Gastroesophageal sphincter (tissue), 4 donors: ENCODE results near the gene HSD17B13. TPM values are rescaled to one million over a fixed set of nuclear protein-coding genes. Genes with fewer than 3 reads are reported as not detected.

Experiments
- ATAC-seq: fragments of 150-250 bp; one replicate; pipeline ENCODE4 v1.9.1; 2016; ENCODE audit warnings: mild to moderate bottlenecking, moderate library complexity
- H3K27ac ChIP-seq, 4 donors: fragments of 200-600 bp; sonication (generic) in 3 of 4; 1 replicate in 3 of 4; 2 replicates in 1 of 4; pipeline ENCODE4 v1.5.1; 2016 to 2019
- H3K27me3 ChIP-seq: fragments of 200-600 bp; sonication (generic); one replicate; pipeline ENCODE4 v1.5.1; 2019
- H3K36me3 ChIP-seq, 2 donors: fragments of 200-600 bp; sonication (generic); one replicate each; pipeline ENCODE4 v1.5.1; 2019; ENCODE audit warnings: control low read depth in 1 of 2
- H3K4me1 ChIP-seq, 3 donors: fragments of 200-600 bp; sonication (generic); 1 replicate in 2 of 3; 2 replicates in 1 of 3; pipeline ENCODE4 v1.5.1; 2016 to 2019; ENCODE audit warnings: control low read depth in 2 of 3
- H3K4me3 ChIP-seq, 2 donors: fragments of 200-600 bp; sonication (generic); one replicate each; pipeline ENCODE4 v1.5.1; 2019; ENCODE audit warnings: mild to moderate bottlenecking in 1 of 2, moderate library complexity in 1 of 2
- H3K9me3 ChIP-seq, 3 donors: fragments of 200-600 bp; sonication (generic); one replicate each; pipeline ENCODE4 v1.5.1; 2017 to 2019; ENCODE audit warnings: control low read depth in 2 of 3
- EP300 ChIP-seq: sonication (generic); formaldehyde crosslinking; IDR thresholded peaks from one replicate; pipeline ENCODE4 v1.6.1; 2017; ENCODE audit warnings: antibody characterized with exemption, mild to moderate bottlenecking
- POLR2A ChIP-seq, 2 donors: fragments of 450-650 bp; IDR thresholded peaks; one replicate each; pipeline ENCODE4 v1.6.1; 2017; ENCODE audit warnings: antibody characterized with exemption in 2 of 2, mild to moderate bottlenecking in 2 of 2, moderate library complexity in 1 of 2
- POLR2AphosphoS5 ChIP-seq: sonication (generic); formaldehyde crosslinking; IDR thresholded peaks from one replicate; pipeline ENCODE4 v1.6.1; 2017; ENCODE audit warnings: antibody characterized with exemption
- WGBS, 2 donors: methylation state at CpG; one replicate each; pipeline ENCODE4 v1.1.5; 2018; ENCODE audit warnings: low coverage in 1 of 2; 5-methylcytosine and 5-hydroxymethylcytosine counted together
- total RNA-seq, 4 donors: library from RNA; depleted of rRNA; stranded (reverse); fragments of >200 nt; gene quantifications; one replicate each; pipeline ENCODE4 v1.1.0, GENCODE V29; 2016
- TF ChIP-seq, protein P1 (sequence below), 4 experiments: fragments of 200-600 bp in 2 of 4; fragments of 450-650 bp in 2 of 4; sonication (generic) in 1 of 4; IDR thresholded peaks; one replicate each; pipeline ENCODE4 v1.5.1; 2017 to 2019; ENCODE audit warnings: antibody characterized with exemption in 4 of 4, mild to moderate bottlenecking in 2 of 4, moderate library complexity in 2 of 4

Gene HSD17B13
- total RNA-seq, 4 donors from 2014 or later, result 0.54 to 1.1 (median 0.67) TPM

DNA sequence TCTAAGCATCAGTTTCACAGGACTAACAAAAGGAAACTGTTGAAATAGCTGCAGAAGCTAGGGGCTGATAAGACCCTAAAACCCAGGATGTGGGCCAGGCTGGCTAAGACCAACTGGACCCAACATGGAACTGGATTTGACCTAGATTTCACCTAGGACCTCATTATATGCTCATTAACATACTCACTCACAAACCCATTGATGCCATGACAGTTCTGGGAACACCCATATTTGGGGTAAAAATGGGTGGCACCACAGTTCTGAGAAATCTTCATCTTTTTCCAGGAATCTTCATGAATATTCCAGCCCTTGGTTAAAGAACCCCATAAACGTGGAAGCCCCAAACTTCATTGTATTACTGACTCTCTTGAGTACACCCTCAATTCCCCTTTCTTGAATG, 41.1 kb downstream of the HSD17B13 start:
- Histone ChIP-seq H3K36me3 (no peaks in the 10 kb centered on the region), H3K27me3 (no peaks in the 10 kb centered on the region), H3K4me3 (no peak overlapping the region), H3K27ac (no peak overlapping the region), H3K9me3 (peaks cover 0 to 21% (median 0%) of the 10 kb centered on the region in 3 donors), H3K4me1 (no peaks in the 10 kb centered on the region)
- WGBS, 2 donors, result 35 to 60% methylated on average over 1 of the region's 1 CpG
- no peak for ATAC-seq
- TF ChIP-seq POLR2A (IDR thresholded peaks at IDR 0.05) (no peak), POLR2AphosphoS5 (no peak), EP300 (no peak)
- TF ChIP-seq, protein P1, sequence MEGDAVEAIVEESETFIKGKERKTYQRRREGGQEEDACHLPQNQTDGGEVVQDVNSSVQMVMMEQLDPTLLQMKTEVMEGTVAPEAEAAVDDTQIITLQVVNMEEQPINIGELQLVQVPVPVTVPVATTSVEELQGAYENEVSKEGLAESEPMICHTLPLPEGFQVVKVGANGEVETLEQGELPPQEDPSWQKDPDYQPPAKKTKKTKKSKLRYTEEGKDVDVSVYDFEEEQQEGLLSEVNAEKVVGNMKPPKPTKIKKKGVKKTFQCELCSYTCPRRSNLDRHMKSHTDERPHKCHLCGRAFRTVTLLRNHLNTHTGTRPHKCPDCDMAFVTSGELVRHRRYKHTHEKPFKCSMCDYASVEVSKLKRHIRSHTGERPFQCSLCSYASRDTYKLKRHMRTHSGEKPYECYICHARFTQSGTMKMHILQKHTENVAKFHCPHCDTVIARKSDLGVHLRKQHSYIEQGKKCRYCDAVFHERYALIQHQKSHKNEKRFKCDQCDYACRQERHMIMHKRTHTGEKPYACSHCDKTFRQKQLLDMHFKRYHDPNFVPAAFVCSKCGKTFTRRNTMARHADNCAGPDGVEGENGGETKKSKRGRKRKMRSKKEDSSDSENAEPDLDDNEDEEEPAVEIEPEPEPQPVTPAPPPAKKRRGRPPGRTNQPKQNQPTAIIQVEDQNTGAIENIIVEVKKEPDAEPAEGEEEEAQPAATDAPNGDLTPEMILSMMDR (IDR thresholded peaks at IDR 0.05), result no peak

DNA sequence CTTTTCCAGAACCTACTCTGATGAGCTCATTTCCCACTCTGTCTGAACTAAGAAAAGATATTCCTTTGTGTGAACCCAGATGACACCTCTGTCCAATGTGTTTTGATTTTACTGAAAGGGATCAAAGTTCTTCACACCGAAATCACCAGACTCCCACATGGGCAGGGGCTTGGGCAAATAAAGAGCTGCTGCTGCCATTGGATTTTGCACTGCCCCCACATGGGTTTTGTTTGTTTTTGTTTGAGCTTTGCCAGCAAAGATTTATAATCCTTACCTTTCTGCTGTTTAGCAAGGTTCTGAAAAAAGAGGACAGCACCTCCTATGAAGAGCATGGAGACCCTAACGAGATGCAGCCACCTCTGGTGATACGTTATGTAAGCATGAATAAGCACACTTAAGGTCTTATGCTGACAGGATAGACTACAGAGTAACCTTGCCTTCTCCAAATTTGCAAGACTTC, 44.3 kb downstream of the HSD17B13 start:
- TF ChIP-seq, protein P1 (IDR thresholded peaks at IDR 0.05), result no peak
- TF ChIP-seq POLR2AphosphoS5, result no peak
- H3K27ac ChIP-seq, result no peak overlapping the region
- 46 to 50% methylated on average over 2 to 3 of the region's 3 CpGs for WGBS, 2 donors
- H3K27me3 ChIP-seq, result no peaks in the 10 kb centered on the region
- no peaks in the 10 kb centered on the region for H3K36me3 ChIP-seq
- H3K4me1 ChIP-seq, result no peaks in the 10 kb centered on the region
- ATAC-seq, result no peak
- no peaks in the 10 kb centered on the region for H3K9me3 ChIP-seq
- H3K4me3 ChIP-seq, result no peak overlapping the region

DNA sequence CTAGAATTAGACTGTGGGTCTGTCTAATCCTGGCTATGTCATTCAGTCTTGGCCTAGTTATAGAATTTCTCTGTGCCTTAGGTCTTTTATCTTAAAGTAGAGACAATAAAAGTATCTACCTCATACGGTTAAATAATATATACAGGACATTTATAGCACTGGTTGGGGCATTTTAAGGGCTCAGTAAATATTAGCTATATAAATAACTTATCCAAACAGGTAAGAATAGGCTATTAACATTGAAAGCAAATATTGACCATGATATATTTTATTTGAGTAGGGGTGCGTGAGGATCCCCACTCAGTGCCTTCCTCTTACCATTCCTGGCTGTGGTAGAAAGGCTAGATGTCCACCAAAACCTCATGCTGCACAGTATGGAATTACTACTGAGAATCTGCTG, 47.4 kb downstream of the HSD17B13 start:
- H3K36me3 ChIP-seq, result no peaks in the 10 kb centered on the region
- H3K27me3 ChIP-seq, result no peaks in the 10 kb centered on the region
- TF ChIP-seq, protein P1 (IDR thresholded peaks at IDR 0.05), result no peak
- no peak for TF ChIP-seq POLR2AphosphoS5
- no peak for TF ChIP-seq POLR2A (IDR thresholded peaks at IDR 0.05)
- TF ChIP-seq EP300, result no peak
- H3K4me3 ChIP-seq, result no peak overlapping the region
- no peak overlapping the region for H3K27ac ChIP-seq
- WGBS, 2 donors, result 84 to 97% methylated on average over 2 of the region's 2 CpGs
- ATAC-seq, result no peak
- no peaks in the 10 kb centered on the region for H3K4me1 ChIP-seq
- no peaks in the 10 kb centered on the region for H3K9me3 ChIP-seq

DNA sequence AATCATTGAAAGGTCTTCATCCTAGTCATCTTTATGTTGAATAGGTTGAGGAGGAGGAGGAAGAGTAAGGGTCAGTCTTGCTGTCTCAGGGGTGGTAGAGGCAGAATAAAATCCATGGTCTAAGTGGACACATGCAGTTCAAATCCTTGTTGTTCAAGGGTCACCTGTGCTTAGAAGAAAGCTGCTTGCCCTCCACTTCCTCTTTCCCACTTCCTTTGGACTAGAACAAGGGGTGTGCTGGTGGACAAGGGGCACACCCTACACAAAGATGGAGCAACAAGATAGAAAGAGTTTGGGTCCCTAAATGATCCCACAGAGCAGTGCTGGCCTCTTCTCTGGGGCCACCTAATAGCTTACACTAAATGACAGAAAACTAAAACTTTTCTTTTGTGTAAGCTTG, 47.9 kb downstream of the HSD17B13 start:
- Histone ChIP-seq H3K27me3 (no peaks in the 10 kb centered on the region), H3K36me3 (no peaks in the 10 kb centered on the region), H3K27ac (no peak overlapping the region), H3K4me3 (no peak overlapping the region), H3K9me3 (no peaks in the 10 kb centered on the region), H3K4me1 (no peaks in the 10 kb centered on the region)
- no peak for ATAC-seq
- TF ChIP-seq POLR2A (IDR thresholded peaks at IDR 0.05) (no peak), EP300 (no peak), POLR2AphosphoS5 (no peak)
- TF ChIP-seq, protein P1 (IDR thresholded peaks at IDR 0.05), result no peak

DNA sequence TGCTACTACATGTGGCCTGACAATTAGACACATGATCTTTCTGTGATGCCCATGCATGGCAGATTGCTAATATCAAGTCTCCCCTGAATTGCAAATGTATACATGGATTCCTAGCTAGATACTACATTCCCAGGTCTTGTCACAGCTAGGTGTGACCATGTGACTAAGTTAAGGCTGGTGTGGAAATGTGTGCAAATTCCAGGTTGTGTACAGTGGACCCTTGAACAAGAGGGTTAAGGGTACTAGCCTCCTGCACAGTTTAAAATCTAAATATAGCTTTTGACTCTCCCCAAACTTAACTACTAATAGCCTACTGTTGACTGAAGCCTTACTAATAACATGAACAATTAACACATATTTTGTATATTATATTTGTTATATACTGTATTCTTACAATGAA, 48.4 kb downstream of the HSD17B13 start:
- no peak overlapping the region for H3K4me3 ChIP-seq
- H3K9me3 ChIP-seq, result no peaks in the 10 kb centered on the region
- H3K36me3 ChIP-seq, result no peaks in the 10 kb centered on the region
- no peak overlapping the region for H3K27ac ChIP-seq
- no peaks in the 10 kb centered on the region for H3K27me3 ChIP-seq
- TF ChIP-seq EP300, result no peak
- no peak for TF ChIP-seq POLR2AphosphoS5
- TF ChIP-seq, protein P1 (IDR thresholded peaks at IDR 0.05), result no peak
- TF ChIP-seq POLR2A (IDR thresholded peaks at IDR 0.05), result no peak
- ATAC-seq, result no peak
- no peaks in the 10 kb centered on the region for H3K4me1 ChIP-seq
